ENCODE measurements around the gene OR5H14.

DNA sequence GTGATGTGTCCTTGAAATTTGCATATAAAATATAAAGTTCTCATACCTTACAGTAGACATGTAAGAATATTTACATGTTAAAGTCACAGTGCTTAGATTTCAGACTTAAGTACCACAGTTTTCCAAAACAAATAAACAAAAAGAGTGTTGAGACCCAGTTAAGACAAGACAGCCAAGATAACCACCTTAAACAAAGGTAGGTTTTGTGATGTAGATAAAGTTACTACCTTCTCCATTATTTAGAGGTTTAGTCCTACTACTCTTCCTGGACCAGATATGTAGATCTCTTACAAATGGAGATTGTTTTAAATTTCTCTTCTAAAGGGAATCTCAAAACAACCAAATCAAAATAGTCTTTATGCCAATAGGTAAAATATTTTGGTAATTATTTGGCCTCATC lies 34.9 kb downstream of the OR5H14 start:
- no peak for TF ChIP-seq POLR2A (IDR thresholded peaks at IDR 0.05)
- TF ChIP-seq CTCF (IDR thresholded peaks at IDR 0.05): no peak
- TF ChIP-seq EP300 (IDR thresholded peaks at IDR 0.05): no peak
